GM19238 (cell line): ENCODE measurements around the gene EPB41L4B.

Experiments used
- DNase-seq: peaks from one replicate; pipeline ENCODE4 v3.0.0; 2011; ENCODE audit warnings: low spot score; ENCODE audit not compliant: insufficient read length

The EPB41L4B gene

DNA sequence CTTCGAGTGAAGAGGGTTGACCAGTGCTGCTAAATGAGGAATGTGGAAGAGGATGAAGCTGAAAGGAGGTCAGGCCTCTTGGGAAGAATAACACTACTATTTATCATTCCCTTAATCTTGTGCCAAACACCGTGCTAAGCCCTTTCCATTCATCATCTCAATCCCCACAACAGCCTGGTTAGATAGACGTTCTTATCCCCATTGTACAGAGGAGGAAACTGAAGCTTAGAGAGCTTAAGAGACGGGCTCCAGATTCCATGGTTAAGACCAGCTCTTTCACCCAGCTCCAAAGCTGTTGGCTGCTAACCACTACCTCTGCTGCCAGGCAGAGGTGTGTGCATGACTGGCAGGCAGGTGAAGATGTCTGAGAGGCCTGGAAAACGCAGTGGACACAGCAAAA lies 868 bp upstream of the EPB41L4B start:
- no peak for DNase-seq

DNA sequence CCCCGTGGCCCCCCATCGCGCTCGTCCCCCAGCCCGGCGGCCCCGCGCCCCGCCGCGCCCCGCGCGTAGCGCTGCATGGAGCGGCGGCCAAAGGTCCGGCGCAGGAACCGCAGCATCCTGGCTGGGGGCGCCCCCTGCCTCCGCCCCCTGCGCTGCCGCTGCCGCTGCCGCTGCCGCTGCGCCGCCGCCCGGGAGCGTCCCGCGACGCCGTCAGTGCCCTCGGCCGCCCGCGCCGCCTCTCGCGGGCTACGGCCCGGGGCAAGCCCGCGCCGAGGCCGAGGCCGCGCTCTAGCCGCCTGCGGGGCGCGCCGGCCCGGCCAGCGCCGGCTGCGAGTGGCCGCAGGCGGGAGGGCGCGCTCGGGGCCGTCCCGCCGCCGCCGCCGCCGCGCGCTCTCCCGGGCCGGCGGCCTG lies 523 bp downstream of the EPB41L4B start:
- DNase-seq, result no peak

DNA sequence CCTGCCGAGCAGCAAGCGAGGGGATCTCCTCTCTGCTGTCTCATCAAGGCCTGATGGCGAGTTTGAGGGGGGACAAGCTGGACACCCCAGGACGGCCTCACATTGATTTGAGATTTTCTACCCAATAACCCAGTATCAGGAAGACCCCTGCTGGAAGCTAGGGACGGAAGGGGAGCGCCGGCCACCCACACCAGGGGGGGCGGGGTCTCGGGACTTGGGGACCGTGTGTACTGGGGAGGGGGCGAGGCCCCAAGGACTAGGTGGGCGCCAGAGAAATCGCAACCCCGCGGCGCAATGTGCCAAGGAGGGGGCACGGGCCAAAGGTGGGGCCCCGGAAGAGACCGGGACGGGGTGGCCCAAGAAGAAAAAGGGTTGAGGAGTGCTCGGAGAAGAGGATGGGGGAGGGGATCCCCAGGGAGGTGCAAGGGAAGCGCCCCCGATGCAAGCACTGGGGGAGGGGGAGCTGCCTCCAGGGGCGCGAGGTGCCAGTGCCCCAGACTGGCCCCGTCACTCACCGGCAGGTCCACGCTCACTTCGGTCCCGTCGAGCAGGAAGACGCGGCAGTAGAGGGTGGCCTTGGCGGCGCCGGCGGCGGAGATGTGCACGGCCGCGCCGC lies 1.1 kb downstream of the EPB41L4B start:
- DNase-seq, result no peak

DNA sequence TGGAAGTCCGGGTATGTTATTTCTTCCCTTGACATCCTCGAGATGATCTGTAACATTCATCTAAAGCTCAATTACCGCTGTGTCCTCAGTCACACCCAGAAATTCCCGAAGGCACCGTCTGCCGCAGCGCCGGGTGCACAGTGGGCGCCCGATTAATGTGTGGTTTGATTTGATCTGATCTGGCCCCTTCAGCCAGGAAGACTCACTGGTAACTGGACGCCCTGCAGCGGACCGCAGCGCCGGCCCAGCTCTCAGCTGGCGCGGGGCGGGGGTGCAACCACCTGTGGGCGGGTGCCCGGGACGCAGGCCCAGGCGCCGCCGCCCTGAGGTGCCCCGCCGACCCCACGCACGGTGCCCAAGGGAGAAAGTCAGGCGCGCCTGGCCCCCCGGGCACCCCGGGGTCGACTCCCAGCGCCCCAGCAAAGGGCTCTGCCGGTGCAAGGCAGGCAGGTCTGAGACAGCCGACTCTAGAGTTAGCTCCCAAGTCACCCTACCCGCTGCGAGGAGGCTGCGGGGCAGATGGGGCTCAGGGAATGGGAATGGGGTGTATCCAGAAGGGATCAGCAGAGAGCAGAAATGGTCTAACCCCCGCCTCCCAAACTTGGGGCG lies 1.7 kb downstream of the EPB41L4B start:
- no peak for DNase-seq

DNA sequence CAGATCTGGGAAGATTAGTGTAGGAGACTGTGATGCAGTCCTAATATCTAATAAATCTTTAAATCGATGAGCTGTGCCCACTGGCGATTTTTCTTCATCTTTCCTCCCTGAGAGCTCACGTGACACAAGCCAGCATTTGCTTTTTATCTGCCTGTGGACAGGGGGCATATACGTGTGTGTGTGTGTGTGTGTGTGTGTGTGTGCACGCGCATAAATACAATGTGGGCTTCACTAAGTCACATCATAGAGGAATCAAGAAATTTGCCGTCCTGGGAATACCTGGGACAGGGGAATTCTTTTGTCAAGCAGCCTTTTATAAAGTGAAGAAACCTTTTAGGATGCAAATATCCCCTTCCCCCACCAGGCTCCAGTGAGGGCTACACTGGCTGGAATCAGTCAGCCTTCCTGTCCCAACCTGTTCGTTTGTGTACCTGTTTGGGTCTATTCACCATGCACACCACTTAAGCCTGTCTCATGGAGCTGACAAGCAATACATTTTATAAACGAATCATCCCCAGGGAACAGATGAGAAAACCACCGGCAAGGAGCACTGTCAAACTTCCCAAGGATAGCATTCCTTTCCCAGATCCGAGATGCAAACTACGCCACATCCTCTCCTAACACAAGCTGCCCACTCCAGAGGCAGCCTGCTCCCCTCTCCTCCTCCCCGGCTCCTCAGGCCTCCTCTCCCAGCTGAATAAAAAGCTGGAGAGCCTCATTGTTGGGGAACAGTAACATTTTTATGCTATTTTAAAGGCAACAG lies 2.7 kb downstream of the EPB41L4B start:
- DNase-seq, result no peak

DNA sequence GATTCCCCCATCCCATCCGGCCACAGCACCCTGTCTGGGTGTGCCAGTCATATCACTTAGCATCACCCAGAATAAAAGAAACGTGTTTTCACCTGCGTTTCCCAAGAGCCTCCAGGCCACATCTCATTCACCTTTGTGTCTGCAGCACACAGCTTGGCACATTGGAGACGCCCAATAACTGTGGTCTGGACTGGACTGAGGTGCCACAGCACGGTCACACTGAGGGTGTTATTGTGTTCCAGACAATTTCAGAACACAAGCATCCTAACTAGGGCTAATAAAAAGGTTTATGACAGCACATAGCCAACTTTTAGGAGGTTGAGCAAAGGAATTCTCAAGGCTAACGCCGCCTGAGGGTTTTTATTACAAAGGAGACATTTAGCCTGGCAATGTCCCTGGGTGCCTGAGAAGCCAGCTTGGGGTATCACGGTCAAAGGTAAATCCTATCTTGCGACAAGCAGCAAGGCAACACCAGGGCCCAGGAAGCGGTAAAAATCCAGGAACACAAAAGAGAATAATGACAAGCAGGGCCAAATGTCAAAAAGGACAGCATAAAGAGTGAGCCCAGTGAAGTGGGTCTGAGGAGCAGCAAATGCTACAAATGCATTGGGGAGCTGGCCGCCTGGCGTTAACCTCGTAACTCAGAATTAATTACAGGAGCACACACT lies 3.4 kb downstream of the EPB41L4B start:
- no peak for DNase-seq

DNA sequence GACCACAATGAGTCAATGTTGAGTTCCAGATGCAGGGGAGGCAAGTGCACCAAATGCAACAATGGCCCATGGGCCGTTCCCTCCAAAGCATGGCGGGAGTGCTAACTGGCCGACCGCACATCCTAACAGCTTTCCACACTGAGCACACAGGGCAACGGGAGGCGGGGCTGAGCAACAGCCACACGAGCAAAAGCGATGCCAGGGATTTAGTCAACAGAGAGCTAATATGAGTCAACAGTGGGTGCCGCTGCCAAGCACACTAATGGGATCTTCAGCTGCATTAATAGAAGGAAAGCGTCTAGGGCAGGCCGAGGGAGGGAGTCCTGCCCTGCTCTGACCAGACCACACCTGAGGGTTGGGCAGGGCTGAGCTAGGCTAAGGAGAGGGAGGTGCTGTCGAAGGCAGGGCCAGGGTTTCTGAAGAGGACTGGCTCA lies 4.6 kb downstream of the EPB41L4B start:
- DNase-seq, result no peak

DNA sequence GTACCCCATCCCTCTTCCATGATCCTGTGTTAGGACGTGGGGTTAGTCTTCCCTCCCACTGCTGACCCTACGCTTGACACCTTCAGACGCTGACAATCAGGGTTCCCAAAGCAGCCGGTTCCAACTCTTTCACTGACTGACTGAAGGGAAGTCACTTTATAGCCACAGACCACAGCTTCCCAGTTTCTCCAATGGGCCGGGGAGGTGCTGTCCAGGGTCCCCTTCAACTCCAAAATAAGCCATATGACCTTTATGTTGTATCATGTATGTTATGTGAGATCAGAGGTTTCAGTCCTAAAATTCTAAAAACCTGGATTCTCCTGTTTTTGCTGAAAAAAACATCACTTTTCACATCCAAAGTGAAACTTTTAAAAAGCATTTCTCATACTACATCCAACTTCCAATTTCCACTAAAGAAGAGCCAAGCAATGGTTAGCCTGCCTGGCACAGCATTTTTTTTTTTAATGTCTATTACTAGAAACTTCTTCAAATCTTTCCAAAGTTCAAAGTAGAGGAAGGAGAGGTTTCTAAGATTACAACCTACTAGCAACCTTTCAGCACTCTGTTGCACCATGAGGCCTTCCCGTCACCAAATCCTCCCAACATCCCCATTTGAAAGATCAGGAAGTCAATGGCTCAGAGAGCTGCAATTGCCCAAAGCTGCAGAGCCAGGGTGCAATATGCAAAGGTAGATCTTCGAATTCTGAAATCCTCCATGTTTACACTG lies 5.2 kb downstream of the EPB41L4B start:
- DNase-seq, result no peak

DNA sequence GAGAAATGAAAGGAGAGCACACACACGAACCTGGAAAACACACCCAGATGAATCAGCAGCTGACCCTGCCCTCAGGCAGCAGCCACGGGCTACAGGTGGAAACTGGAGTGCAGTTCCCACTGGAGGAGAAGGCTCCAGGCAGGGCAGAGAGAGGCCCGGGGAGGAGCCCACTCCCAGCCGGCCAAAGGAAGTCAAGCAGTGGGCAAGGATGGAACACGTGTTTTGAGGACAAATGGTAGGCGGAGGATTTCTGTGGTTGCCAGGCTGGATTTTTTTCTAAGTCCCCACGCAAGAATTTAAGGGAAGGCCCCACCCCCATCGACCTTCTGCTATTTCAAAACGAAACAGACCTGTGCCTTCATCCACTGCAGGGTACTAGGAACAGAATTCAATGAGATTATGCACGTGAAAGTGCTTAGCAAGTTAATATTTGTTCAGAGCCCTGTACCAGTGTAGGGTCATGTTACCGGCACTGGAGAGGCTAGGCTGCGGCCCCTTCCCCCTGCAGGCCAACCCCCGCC lies 6.8 kb downstream of the EPB41L4B start:
- DNase-seq, result no peak

DNA sequence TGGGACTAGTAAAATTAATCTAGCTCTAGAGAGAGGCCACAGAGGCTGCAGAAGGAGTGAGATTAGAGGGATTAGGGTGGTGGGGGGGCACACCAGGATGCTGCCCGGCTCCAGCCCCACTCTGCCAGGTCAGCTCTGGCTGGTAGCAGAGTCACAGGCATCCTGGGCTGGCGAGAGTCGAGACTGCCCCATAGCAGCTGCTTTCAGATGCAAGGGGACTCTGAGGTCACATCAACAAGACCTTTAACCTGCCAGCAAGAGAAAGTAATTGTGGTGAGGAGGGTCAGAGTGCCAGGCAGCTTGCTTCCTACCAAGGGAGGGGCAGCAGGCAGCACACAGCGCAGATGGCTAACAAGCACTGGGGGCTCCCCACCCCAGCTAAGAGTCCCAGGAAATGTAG lies 7.5 kb downstream of the EPB41L4B start:
- no peak for DNase-seq

DNA sequence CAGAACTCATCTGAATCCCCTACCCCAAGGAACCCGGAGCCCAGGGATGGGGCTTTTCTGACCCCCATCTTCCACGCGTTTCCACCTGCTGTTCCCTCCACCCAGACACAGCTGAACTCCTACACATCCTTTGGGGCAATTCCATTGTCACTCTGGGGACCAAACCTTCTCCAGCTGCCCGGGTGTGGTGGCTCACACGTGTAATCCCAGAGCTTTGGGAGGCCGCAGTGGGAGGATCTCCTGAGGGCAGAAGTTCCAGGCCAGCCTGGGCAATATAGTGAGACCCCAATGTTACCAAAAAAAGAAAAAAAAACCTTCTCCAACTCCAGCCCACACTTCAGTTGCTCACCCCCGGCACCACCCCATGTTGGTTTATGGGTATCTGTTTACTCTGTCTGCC lies 8.1 kb downstream of the EPB41L4B start:
- DNase-seq, result no peak

DNA sequence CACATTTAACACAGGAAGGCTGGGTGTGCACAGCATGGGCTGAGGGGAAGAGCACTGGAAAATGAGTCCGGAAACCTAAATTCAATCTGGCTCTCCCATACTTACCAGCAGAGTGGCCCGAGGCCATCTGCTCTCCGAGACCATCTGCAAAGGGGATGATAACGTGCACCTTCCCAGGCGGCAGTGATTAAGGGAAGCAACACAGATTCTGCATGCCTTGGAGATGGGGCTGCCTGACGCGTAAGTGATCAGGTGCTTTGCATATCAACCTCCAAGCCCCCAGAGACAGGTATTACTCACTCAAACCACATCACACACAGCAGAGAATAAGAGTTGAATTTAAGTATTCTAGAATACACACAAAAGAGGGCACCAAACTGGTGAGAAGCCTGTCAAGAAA lies 9.1 kb downstream of the EPB41L4B start:
- no peak for DNase-seq

DNA sequence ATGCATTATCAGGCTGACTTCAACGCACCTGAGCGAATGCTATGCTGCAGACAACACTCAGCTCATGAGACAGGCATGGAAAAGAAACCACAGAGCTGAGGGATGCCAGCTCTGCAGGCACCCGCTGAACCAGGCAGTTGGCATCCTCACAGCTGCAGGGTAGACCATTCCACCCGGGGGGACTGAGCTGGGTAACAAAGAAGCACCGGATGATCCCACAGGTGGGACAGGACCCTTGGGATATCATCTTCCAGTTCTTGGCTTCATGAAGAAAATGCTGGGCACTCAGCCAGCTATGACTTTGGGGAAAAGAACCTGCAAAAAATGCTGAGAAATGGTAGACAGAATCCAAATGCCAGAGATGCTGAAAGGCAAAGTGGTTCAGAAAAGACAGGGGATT lies 9.6 kb downstream of the EPB41L4B start:
- DNase-seq, result no peak

DNA sequence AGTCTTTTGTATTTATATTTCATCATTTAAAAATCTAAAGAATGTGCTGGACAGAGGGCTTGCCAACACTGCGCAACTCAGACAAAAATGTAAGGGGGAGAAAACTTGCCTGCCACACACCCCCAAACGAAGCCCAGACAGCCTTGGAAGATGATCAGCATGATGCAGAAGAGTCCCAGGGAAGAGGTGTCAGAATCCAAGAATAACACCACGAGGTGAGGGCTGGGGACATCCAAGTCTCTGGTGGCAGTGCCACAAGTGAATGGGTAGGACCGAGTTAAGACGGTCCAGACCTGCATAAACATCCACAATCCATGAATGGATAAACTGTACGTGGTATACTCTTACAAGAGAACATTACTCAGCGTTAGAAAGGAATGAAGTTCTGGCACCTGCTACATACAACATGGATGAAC lies 10.4 kb downstream of the EPB41L4B start:
- no peak for DNase-seq

DNA sequence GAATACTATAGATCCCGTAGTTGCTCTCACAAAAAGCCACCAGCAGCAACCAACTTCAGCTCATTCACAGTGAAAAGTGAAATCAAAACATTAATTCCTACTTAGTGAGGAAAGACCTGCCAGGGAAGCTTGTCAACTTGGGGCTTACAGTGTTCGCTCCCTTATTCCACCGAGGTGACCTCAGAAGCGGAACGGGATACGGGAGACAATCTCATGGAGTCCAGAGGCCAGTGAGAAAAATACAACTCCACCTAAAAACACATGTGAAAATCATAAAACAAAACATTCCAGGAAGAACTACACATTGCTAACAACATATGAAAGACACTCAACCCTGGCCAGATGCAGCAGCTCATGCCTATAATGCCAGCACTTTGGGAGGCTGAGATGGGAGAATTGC lies 11.6 kb downstream of the EPB41L4B start:
- DNase-seq, result no peak

DNA sequence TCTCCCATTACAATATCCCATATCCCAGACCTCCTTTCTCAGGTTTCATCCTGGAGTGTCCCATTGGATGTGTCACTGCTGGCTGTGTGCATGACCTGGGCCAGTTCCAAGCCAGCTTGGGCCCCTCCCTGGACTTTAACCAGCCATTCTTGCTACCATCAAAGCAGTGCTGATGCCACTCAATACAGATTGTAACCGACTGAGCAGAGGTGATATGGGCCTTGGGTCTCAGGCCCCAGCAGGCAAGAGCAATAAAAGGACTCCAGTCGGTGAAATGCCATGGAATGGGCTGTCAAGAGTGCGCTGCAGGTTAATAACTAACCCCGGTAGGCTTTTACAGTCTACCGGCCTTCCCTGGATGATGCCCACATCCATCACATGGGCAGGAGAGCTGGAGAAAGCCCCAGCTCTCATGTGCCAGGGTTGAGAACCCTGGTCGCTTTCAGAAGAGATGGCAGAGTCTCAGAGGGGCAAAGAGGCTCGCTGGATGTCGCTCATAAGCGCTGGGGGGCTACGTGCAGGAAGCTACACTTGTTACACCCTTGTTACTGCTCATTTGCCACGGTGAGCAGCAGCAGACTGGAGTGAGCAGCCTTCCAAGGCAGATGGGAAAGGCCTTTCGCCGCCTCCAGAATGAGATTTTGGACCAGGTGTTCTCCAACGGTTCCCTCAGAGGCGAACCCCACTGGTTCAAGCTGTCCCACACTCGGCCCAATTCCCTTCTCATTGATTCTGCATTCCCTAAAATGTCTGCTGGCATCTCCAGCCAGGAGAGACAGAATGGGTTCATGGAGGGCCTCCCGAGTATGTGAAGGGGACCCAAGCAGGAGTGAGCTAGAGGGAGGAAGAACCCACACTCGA lies 13.2 kb downstream of the EPB41L4B start:
- DNase-seq, result no peak

DNA sequence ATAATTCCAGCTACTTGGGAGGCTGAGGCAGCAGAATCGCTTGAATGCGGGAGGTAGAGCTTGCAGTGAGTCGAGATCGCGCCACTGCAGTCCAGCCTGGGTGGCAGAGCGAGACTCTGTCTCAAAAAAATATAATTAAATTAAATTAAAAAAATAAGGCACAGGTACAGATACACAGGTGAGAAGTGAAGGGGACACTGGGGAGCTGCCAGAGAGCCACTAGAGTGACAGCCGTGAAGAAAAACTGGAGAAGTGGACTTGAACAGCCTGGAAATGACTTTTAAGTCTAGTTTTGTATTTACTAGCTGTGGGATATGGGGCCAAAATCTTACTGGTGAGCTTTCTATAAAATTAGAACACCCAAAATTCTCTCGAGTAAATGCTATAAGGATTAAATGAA lies 15.1 kb downstream of the EPB41L4B start:
- DNase-seq, result no peak

DNA sequence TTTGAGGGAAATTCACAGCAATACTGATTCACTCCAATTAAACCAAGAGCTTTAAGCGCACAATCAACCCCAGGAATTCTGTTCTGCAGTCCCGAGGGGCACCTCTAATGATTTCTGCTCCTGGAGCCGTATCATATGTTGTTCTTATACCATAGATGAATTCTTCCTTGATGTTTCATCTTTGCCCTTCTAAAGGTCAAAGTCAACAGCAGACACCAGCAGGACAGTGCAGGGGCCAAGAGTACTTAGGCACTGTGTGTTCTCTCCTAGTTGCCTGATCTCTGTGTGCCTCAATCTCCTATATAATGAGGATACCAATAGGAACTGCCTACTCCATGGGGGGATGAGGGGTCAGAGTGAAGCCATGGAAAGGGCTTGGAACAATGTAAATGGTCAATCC lies 16.5 kb downstream of the EPB41L4B start:
- DNase-seq, result no peak

DNA sequence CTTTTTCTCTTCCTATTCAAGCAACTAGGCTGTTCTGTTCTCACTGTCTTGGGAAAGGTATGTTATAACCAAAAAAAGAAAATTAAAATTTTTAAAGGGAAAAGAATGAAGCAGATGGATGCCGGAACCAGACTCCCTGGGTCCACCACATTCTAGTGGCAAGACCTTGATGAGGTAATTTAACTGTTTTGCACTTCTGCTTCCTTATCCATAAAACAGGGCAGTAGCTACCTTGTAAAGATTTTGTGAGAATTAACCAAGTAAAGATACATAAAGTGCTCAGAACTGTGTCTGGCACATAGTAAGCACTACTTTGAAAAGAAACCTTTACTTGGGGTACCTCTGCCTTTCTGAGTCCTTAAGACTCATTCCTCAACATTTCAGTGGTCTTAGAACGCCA lies 17.0 kb downstream of the EPB41L4B start:
- no peak for DNase-seq

DNA sequence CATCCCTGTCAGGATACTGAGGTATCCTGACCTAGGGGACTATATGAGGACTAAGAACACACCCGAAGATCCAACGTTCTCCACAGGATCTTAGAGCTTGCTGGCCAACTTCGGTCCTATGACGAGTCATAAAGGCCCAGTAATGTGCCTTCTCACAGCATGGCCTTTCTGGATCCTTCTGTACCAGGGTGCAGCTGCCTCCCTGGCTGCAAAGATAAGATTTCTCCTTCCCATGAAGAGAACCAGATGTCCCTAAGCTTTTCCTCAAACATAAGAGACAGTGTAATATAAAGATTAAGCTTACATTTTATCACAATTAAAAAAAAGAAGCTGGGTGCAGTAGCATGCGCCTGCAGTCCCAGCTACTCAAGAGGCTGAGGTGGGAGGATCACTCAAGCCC lies 18.3 kb downstream of the EPB41L4B start:
- DNase-seq, result no peak
